ENCODE measurements around the gene FSCN2.

FSCN2 gene

GRCh38 chr17:81563861-81564586 is 35.8 kb downstream of the FSCN2 start:
- DNase-seq = no peak

DNA sequence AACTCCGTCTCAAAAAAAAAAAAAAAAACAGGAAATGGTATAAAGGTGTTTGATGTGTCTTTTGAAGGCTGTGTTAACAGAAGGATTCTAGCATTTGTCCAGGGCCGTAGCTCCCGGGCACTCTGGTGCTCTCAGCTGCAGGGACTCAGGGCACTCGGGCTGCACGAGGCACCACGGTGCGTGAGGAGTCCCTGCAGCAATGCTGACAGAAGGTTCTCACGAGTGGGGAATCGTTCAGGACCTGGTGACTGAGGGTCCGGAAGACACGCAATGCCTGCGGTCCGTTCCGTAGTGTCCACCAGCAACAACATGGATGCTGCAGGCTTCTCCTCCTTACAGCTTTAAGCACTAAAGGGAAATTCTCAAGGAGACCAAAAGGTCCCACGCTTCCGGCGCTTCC is 36.6 kb downstream of the FSCN2 start:
- DNase-seq = no peak

- DNase-seq = no peak
Measured at GRCh38 chr17:81565231-81565630, 37.1 kb downstream of the FSCN2 start.

DNA sequence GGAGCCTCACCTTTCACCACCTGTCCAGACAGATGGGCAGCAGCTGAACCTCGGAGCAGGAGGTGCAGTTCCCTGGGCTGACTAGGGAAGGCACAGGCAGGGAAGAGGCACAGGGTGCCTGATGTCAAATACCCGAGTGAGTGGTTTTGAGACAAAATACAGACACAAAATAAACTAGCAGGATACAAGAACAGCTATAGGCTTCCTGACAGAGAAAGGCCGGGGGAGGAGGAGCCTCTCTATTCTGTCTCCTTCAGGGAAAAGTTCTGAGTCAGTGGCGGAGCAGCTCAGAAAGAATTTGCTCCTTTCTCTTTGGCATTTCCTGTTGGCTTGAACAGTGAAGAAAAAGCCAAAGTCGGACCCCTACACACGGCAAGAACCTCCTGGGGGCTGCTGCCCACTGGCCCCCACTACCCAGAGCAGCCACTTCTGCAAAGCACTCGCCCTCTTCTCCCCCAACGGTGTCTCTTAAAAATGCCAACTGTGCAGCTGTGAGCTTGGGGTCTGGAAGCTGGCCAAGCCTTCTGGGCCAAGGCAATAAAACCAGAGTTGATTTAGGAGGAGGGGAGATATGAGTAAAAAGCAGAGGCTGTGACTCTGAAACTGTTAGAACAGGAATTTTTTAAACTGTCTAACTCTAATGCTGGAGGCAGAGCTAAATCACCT is 38.4 kb downstream of the FSCN2 start:
- DNase-seq = peak; percentile 70

DNA sequence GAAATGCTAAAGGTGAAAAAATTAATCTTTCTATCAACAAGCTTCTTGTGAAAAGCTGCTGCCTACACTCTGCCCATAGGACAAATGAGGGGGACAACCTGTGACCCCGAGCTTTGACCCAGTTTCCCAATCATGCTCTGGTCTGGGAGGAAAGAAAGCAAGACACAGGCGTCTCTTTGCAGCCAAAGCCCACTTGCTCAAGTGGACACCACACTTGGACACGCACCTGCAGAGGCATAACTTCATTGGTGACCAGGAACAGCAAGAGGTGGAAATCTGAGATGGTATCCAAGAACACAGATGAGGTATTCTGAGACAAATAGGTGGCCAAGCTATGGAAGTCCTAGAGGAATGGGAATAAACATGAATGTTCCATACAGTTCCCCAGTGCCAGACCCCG is 39.0 kb downstream of the FSCN2 start:
- no peak for DNase-seq

GRCh38 chr17:81568416-81568815 is 40.2 kb downstream of the FSCN2 start:
- no peak for DNase-seq

DNA sequence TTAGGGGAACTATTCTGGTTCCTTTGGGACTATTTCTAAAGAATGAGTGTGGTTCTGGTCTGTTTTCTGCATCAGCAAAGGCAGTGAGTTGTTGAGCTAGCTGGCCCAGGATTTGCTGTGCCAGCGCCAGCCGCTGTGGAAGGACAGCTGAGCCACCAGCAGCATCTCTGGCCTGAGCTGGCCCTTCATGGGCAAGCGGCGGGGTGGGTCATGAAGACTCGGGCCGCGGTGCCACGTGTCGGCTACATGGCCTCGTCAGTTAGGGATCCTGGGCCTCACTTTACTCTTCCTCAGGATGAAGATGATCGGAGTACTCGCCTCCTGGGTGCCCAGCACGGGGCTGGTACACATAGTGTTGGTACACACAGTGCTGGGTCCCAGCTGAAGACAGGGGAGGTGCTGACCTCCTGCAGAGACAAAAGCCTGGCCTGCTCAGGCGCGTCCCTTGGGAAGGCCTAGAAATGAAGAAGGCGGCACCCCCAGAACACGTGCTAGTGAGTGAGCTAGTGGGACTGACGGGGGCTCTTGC is 41.9 kb downstream of the FSCN2 start:
- no peak for DNase-seq

- DNase-seq = no peak
Measured at GRCh38 chr17:81570964-81571363, 42.8 kb downstream of the FSCN2 start.

GRCh38 chr17:81572563-81573168 is 44.5 kb downstream of the FSCN2 start:
- DNase-seq = no peak

GRCh38 chr17:81573794-81574642 is 45.8 kb downstream of the FSCN2 start:
- DNase-seq = no peak

GRCh38 chr17:81574643-81574956 is 46.4 kb downstream of the FSCN2 start:
- no peak for DNase-seq

- DNase-seq = no peak
Measured at GRCh38 chr17:81575836-81576235, 47.7 kb downstream of the FSCN2 start.

DNA sequence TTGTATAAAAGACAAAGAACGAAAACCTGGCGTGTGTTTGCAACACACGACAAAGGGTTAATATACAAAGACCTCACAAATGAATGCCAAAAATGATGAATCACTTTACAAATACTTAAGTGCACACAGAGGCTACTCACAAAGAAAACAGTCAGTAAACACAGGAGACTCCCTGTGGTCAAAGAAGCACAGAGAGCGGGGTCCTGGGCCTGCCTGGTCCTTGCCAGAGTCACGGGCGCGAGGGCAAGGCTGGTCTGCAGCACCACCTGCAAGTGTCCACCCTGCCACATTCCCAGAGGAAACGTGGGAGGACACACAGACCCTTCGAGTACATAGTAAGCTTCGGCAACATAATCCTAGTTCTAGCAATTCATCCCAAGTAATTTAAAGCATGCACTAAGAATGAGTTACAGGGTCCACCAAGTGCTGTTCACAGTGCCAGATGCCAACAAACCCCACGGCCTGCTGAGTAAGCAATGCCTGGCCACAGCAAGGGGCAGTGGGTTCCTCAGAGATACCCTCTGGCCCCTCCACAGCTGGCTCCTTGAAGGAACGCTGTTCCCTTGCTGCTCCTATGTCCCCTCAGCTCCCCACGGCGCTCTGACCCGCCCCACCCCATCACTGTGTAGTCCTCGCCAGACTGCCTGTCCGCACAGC is 48.6 kb downstream of the FSCN2 start:
- no peak for DNase-seq

DNA sequence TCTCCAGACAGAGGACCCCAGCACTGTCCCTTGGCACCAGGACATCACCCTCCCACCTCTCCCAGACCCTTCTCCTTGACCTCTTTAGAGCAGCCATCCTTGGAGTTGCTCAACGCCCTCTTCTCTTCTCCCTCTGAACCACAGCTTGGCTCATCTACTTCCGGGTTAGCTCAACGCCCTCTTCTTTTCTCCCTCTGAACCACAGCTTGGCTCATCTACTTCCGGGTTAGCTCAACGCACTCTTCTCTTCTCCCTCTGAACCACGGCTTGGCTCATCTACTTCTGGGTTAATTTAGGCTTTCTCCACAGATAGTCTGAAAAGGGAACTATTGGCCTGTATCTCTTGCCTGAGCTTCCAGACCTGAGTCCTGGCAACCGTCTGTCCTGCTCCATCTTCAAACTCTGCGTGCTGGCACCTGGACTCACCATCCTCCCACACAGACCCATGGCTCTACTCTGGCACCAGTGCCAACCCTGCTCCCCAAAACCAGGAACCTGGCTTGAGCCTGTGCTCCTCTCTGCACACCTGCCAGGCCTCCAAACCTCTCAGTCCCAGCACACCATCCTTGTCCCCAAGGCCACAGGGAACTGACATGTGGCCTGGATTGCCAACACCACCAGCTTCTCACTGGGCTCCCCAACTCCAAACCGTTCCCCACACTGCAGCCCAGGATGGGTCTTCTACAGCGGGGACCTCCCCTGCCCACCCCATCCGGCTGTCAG is 49.3 kb downstream of the FSCN2 start:
- DNase-seq = no peak

DNA sequence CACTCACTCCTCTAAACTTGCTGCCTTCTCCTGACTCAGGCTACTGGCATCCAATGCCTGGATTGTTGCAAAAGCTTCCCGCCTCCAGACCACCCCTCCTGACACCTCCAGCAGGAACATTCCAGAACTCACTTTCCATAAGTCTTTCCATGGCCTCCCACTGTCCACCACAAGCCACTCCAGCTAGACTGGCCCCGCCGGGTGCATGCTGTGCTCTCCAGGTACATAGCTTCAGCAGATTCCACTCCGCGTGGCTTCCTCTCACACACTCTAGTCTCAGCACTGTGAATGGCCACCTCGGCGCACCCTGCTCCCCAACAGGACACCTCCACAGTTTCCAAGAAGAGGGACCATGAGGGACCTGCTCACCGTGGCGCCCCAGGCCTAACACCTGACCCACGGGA is 49.9 kb downstream of the FSCN2 start:
- no peak for DNase-seq

DNA sequence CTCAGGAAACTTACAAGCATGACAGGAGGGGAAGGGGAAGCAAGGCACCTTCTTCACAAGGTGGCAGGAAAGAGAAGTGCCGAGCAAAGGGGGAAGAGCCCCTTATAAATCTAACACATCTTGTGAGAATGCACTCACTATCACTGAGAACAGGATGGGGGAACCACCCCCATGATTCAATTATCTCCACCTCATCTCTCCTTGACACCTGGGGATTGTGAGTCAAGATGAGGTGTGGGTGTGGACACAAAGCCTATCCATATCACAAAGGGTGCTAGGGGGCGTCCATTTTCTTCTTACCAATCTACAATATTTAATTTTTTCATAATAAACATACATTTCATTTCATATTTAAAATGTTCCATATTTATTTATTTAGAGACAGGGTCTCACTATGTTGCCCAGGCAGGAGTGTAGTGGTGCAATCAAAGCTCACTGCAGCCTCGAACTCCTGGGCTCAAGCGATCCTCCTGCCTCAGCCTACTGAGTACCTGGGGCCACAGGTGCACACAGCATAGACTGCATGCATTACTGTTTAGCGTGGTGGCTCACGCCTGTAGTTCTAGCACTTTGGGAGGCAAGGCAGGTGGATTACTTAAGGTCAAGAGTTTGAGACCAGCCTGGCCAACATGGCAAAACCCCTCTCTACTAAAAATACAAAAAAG is 50.5 kb downstream of the FSCN2 start:
- no peak for DNase-seq

DNA sequence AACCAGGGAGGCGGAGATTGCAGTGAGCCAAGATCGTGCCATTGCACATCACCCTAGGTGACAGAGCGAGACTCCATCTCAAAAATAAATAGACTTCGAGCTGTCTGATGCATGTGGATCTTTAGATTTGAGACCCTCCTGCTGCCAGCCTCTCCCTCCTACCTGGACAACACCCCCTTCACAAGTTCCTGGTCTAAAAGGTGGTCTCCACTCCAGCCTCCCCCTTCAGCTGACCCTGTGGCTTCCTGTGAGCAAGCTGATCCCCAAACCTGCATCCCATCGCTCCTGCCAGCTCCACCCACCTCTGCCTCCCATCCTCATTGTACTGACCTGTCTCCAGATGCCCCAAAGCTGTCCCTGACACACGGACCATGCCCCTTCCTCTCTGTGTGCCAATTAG is 51.1 kb downstream of the FSCN2 start:
- no peak for DNase-seq

DNA sequence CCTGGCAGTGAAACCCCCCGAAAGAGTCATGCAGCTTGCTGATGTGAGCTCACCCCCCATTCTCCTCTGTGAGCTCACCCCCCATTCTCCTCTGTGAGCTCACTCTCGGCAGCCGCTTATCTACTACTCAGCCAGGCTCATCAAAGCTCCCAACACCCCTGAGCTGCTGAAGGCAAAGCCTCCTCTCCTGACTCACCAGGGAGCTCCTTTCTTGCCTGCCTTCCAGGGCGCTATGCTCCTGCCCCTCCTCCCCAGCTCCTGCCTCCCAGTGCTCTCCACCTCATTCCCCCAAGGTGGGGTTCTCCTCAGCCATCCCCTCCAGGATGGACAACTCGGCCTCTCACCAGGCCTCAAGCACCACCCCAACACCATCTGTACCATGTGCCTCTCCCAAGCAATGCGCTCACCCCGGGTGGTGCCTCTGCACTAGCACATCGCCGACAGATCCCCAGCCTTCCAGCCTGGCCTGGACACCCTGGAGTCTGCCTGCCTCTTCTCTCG is 51.7 kb downstream of the FSCN2 start:
- no peak for DNase-seq

DNA sequence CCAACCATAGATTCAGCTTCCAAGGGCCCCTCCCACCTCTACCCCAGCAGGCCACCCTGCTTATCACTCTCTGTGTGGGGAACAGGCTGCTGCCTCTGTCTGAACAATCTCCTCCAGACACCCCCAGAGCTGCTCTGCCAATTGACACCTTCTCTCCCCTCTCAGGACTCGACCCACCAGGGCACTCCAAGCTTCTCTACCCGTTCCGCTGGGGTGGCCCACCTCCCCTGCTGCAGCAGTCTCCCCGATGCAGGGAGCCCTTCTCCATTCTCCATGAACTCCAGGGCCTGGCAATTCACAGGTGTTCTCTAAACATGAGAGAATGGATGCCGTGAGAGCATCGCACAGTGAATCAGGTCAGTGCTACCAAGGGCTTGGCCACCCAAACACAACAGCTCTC is 52.3 kb downstream of the FSCN2 start:
- no peak for DNase-seq

DNA sequence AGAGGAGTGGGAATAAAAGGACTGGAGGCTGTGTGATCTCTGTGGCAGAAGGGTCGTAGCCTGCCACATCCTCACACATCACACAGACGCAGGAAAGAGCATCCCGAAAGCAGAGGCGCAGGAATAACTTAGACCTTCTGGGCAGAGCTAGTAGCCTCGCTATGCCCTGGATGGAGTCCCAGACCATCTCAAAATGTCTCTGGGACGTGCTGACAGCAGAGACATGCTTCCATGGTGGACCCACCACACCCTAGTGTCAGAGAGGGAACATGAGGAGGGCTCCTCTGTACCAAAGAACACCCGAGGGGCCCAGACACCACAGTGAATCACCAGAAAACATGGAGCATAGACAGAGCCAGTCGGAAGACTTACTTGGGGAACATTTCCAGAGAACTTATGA is 53.6 kb downstream of the FSCN2 start:
- no peak for DNase-seq

DNA sequence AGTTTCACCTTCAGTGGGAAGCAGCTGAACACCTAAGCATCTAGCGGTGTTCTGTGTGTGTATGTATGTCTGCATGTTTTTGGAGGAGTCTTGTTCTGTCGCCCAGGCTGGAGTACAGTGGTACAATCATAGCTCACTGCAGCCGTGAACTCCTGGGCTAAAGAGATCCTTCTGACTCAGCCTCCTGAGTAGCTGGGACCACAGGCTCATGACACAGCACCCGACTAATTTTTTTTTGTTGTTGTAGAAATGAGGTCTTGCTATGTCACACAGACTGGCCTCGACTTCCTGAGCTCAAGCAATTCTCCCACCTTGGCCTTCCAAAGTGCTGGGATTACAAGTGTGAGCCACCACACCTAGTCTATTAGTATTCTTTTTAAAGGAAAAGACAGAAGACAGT is 54.2 kb downstream of the FSCN2 start:
- DNase-seq = no peak
